IMR-90 (cell line): ENCODE measurements around the gene R3HDM4. TPM values are rescaled to one million over a fixed set of nuclear protein-coding genes. Genes with fewer than 3 reads are reported as not detected.
"Not testable (repeated sequence)": the region's sequence is repeated elsewhere in the genome, so short reads cannot be mapped to it uniquely, and the experiment has no call there.

ENCODE experiments used
- ATAC-seq: fragments of 200-7000 bp; cut with Tn5 transposase; 2 replicates; pipeline ENCODE4 v1.9.1; 2020; ENCODE audit warnings: low read depth, mild to moderate bottlenecking, moderate library complexity
- BruUV-seq: library from RNA; stranded (reverse); fragments of 400-500 nt; replicated peaks from 2 replicates; lab custom pipeline; 2021; lab: Mats Ljungman, UMichigan
- CTCF ChIA-PET: fragments of 300-600 bp; formaldehyde crosslinking; extraction: SDS; loops from one replicate; lab custom pipeline; 2021; ENCODE audit warnings: antibody characterized with exemption; lab: Yijun Ruan, JAX
- POLR2A ChIA-PET: fragments of 300-600 bp; sonication (Branson Sonifier 250); formaldehyde crosslinking; loops from one replicate; lab custom pipeline; 2022; ENCODE audit warnings: antibody characterized with exemption; ENCODE audit not compliant: unreplicated experiment; lab: Charles Lee
- DNase-seq: peaks from one replicate; pipeline ENCODE4 v3.0.0; 2013
- H2AFZ ChIP-seq: replicated peaks from 2 replicates; pipeline ENCODE3; 2013; ENCODE audit warnings: low read length, mild to moderate bottlenecking; ENCODE audit not compliant: poor library complexity
- H2AK5ac ChIP-seq: 2 replicates; pipeline ENCODE4 v1.6.1; 2013; ENCODE audit warnings: low read depth, low read length, inconsistent platforms
- H2AK9ac ChIP-seq: replicated peaks from 2 replicates; pipeline ENCODE3; 2013; ENCODE audit warnings: mild to moderate bottlenecking, low read depth, low read length, moderate library complexity; ENCODE audit not compliant: poor library complexity
- H2BK120ac ChIP-seq: 2 replicates; pipeline ENCODE4 v1.6.1; 2013; ENCODE audit warnings: low read depth, low read length, inconsistent platforms
- H2BK15ac ChIP-seq: 3 replicates; pipeline ENCODE4 v1.6.1; 2013; ENCODE audit warnings: low read depth, low read length, inconsistent platforms
- H2BK20ac ChIP-seq: 2 replicates; pipeline ENCODE4 v1.6.1; 2013; ENCODE audit warnings: low read depth, mild to moderate bottlenecking, inconsistent platforms, low read length, moderate library complexity
- H2BK5ac ChIP-seq: 2 replicates; pipeline ENCODE4 v1.6.1; 2013; ENCODE audit warnings: mild to moderate bottlenecking, low read depth, low read length, inconsistent platforms; ENCODE audit not compliant: poor library complexity, severe bottlenecking
- H3K14ac ChIP-seq: replicated peaks from 2 replicates; pipeline ENCODE4 v1.6.1; 2013; ENCODE audit warnings: low read depth, low read length, inconsistent platforms
- H3K18ac ChIP-seq: 2 replicates; pipeline ENCODE4 v1.6.1; 2013; ENCODE audit warnings: low read depth, low read length, control low read depth
- H3K23ac ChIP-seq: 2 replicates; pipeline ENCODE4 v1.6.1; 2013; ENCODE audit warnings: low read depth, low read length, inconsistent platforms
- H3K27ac ChIP-seq: 2 replicates; pipeline ENCODE4 v1.5.1; 2013; ENCODE audit warnings: mild to moderate bottlenecking, control low read depth, low read length; ENCODE audit not compliant: insufficient read depth
- H3K27me3 ChIP-seq: 2 replicates; pipeline ENCODE4 v1.6.1; 2013; ENCODE audit warnings: low read length; ENCODE audit not compliant: control insufficient read depth, insufficient read depth
- H3K36me3 ChIP-seq: 2 replicates; pipeline ENCODE4 v1.6.1; 2013; ENCODE audit warnings: low read length, mixed read lengths; ENCODE audit not compliant: control insufficient read depth, insufficient read depth
- H3K4ac ChIP-seq: 2 replicates; pipeline ENCODE4 v1.6.1; 2013; ENCODE audit warnings: low read depth, low read length, inconsistent platforms
- H3K4me1 ChIP-seq: 2 replicates; pipeline ENCODE4 v1.6.1; 2013; ENCODE audit warnings: low read length, mixed read lengths; ENCODE audit not compliant: control insufficient read depth, insufficient read depth
- H3K4me2 ChIP-seq: 2 replicates; pipeline ENCODE4 v1.6.1; 2013; ENCODE audit warnings: low read depth, mild to moderate bottlenecking, control low read depth, low read length, moderate library complexity
- H3K4me3 ChIP-seq: 2 replicates; pipeline ENCODE4 v1.5.1; 2013; ENCODE audit warnings: low read depth, mild to moderate bottlenecking, control low read depth, low read length, moderate library complexity; ENCODE audit not compliant: insufficient read depth
- H3K56ac ChIP-seq: 2 replicates; pipeline ENCODE4 v1.6.1; 2013; ENCODE audit warnings: low read length, inconsistent platforms; ENCODE audit not compliant: insufficient read depth; ENCODE audit errors: extremely low read depth
- H3K79me1 ChIP-seq, 2 experiments: 2 replicates each; pipeline ENCODE4 v1.6.1; 2013; ENCODE audit warnings: low read length in 2 of 2, inconsistent platforms in 1 of 2, low read depth in 1 of 2
- H3K9ac ChIP-seq: 2 replicates; pipeline ENCODE4 v1.6.1; 2013; ENCODE audit warnings: low read depth, low read length, control low read depth
- H3K9me1 ChIP-seq: 2 replicates; pipeline ENCODE4 v1.6.1; 2013; ENCODE audit warnings: low read length, inconsistent platforms; ENCODE audit not compliant: insufficient read depth
- H3K9me3 ChIP-seq: 2 replicates; pipeline ENCODE4 v1.6.1; 2013; ENCODE audit warnings: low read length; ENCODE audit not compliant: control insufficient read depth, insufficient read depth
- H4K20me1 ChIP-seq: 2 replicates; pipeline ENCODE4 v1.6.1; 2013; ENCODE audit warnings: low read length, inconsistent platforms; ENCODE audit not compliant: insufficient read depth
- H4K5ac ChIP-seq: 2 replicates; pipeline ENCODE4 v1.6.1; 2013; ENCODE audit warnings: mild to moderate bottlenecking, low read depth, low read length, control low read depth
- H4K8ac ChIP-seq, 2 experiments: 2 replicates each; pipeline ENCODE4 v1.6.1; 2013; ENCODE audit warnings: low read depth in 2 of 2, low read length in 2 of 2, control low read depth in 1 of 2, inconsistent platforms in 1 of 2
- H4K91ac ChIP-seq: 2 replicates; pipeline ENCODE4 v1.6.1; 2013; ENCODE audit warnings: low read depth, low read length, inconsistent platforms; ENCODE audit not compliant: insufficient read depth
- SMC3 ChIP-seq: fragments of 150-350 bp; IDR thresholded peaks from 2 replicates; pipeline ENCODE4 v1.6.1; 2016; ENCODE audit warnings: low read depth, mild to moderate bottlenecking, antibody characterized with exemption, low read length, moderate library complexity
- WGBS, 2 experiments: methylation state at CpG; one replicate each; pipeline versions ENCODE4 v1.1.5 to v1.1.7; 2013; ENCODE audit warnings: missing lambda C conversion rate in 2 of 2; ENCODE audit not compliant: insufficient read length in 1 of 2; ENCODE audit errors: extremely low coverage in 2 of 2; 5-methylcytosine and 5-hydroxymethylcytosine counted together
- dilution Hi-C: fragments of 300-500 bp; cut with HindIII; formaldehyde crosslinking; loops from one replicate; pipeline ENCODE4 v1.14.3; 2018; ENCODE audit warnings: low sequenced_read_pairs; ENCODE audit not compliant: unreplicated experiment
- in situ Hi-C: fragments of 300-500 bp; cut with MboI; formaldehyde crosslinking; loops from 3 replicates; pipeline ENCODE4 v1.14.3; 2019; ENCODE audit warnings: low sequenced_read_pairs, inconsistent platforms, mixed read lengths
- intact Hi-C: fragments of 100-400 bp; cut with micrococcal nuclease; formaldehyde crosslinking; loops from 2 replicates; pipeline ENCODE4 v1.10.0; 2022
- polyA plus RNA-seq, 3 experiments: library from polyadenylated mRNA; depleted of rRNA; stranded (reverse); fragments of >200 nt; gene quantifications; 2 replicates each; pipeline ENCODE4 v1.2.3, GENCODE V29; 2012; ENCODE audit warnings: low replicate concordance in 1 of 3
- total RNA-seq: library from RNA; depleted of rRNA; stranded (reverse); fragments of >200 nt; gene quantifications from 2 replicates; pipeline ENCODE4 v1.2.3, GENCODE V29; 2012

R3HDM4 gene
- total and polyA plus RNA-seq, 2 of the 4 experiments (the other 2 are of a cell fraction) = 9.0 to 51.5 TPM

DNA sequence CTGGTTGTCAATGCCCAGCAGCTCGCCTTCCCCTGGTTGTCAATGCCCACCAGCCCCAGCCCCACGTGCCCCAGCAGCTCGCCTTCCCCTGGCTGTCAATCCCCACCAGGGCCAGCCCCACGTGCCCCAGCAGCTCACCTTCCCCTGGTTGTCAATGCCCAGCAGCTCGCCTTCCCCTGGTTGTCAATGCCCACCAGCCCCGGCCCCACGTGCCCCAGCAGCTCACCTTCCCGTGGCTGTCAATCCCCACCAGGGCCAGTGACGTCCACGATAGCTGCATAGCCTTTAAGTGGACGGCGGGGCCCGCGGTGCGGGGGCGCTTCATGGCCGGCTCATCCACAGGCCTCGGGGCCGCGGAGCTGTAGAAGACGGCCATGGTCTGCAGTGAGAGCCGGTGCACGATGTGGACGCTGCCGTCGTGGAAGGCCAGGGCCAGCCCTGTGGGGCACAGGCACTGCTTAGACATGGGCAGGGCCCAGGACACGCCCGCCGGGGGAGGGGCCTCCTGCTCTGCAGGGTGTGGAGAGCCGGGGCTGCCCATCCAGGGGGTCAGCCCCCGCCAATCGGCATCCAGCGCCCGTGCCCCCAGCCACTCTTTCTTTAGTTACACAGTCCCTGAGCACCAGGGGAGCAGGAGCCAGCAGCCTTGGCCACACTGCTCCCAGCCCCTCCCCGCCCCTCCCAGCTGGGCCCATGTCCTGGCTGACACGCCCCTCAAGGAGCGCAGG is 33.1 kb downstream of the R3HDM4 start:
- Histone ChIP-seq H2BK120ac (no peak overlapping the region), H3K4ac (no peak overlapping the region), H4K20me1 (peaks cover 10% of the 10 kb centered on the region), H3K18ac (no peak overlapping the region), H2AFZ (no peak overlapping the region), H3K4me2 (no peak overlapping the region), H3K9me1 (no peaks in the 10 kb centered on the region), H3K4me1 (no peaks in the 10 kb centered on the region), H2AK9ac (no peak overlapping the region), H4K8ac (no peak overlapping the region), H3K27me3 (no peaks in the 10 kb centered on the region), H3K56ac (no peak overlapping the region), H3K23ac (no peak overlapping the region), H2BK5ac (no peak overlapping the region), H2BK20ac (no peak overlapping the region), H4K5ac (no peak overlapping the region), H3K14ac (no peak overlapping the region), H3K36me3 (peaks cover 70% of the 10 kb centered on the region), H3K9me3 (no peaks in the 10 kb centered on the region), H3K4me3 (no peak overlapping the region), H3K9ac (no peak overlapping the region), H2BK15ac (no peak overlapping the region), H4K91ac (no peak overlapping the region), H2AK5ac (no peak overlapping the region), H3K27ac (no peak overlapping the region), H3K79me1 (peaks cover 0 to 7% of the 10 kb centered on the region in 2 experiments; a peak in 1 of 4 replicates)
- DNase-seq (no peak), ATAC-seq (no peak)
- no peak for TF ChIP-seq SMC3
- POLR2A ChIA-PET = interaction anchor here (0.6 kb wide), 1 partner anchor 31 kb away, joined by 4 read pairs; no protein-coding TSS in a partner anchor
- 89% methylated on average over 24 of the region's 37 CpGs; no CpG with 5 or more reads in 1 of the 2 experiments for WGBS, 2 experiments
- no TSS peak for BruUV-seq
- intact Hi-C loops (no loop called here), dilution Hi-C loops (no loop called here), in situ Hi-C loops (no loop called here)
- CTCF ChIA-PET = no interaction called here

DNA sequence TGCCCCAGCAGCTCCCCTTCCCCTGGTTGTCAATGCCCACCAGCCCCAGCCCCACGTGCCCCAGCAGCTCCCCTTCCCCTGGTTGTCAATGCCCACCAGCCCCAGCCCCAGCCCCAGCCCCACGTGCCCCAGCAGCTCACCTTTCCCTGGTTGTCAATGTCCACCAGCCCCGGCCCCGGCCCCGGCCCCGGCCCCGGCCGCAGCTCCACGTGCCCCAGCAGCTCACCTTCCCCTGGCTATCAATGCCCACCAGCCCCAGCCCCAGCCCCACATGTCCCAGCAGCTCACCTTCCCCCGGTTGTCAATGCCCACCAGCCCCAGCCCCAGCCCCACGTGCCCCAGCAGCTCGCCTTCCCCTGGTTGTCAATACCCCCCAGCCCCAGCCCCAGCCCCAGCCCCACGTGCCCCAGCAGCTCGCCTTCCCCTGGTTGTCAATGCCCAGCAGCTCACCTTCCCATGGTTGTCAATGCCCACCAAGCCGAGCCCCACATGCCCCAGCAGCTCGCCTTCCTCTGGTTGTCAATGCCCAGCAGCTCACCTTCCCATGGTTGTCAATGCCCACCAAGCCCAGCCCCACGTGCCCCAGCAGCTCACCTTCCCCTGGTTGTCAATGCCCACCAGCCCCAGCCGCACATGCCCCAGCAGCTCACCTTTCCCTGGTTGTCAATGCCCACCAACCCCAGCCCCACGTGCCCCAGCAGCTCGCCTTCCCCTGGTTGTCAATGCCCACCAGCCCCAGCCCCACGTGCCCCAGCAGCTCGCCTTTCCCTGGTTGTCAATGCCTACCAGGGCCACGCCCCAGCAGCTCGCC is 34.1 kb downstream of the R3HDM4 start:
- BruUV-seq, H2BK5ac ChIP-seq, dilution Hi-C loops, H4K91ac ChIP-seq, H2BK20ac ChIP-seq, H2AFZ ChIP-seq, H3K27me3 ChIP-seq, H3K14ac ChIP-seq, H3K4me3 ChIP-seq, H2BK15ac ChIP-seq, H2BK120ac ChIP-seq, H3K18ac ChIP-seq, H3K9ac ChIP-seq, in situ Hi-C loops, H3K79me1 ChIP-seq, H2AK9ac ChIP-seq, H3K4me1 ChIP-seq, H4K8ac ChIP-seq, H4K5ac ChIP-seq, ATAC-seq, CTCF ChIA-PET, H3K56ac ChIP-seq, H3K23ac ChIP-seq, H3K4me2 ChIP-seq, H3K9me3 ChIP-seq, H3K9me1 ChIP-seq, intact Hi-C loops, H3K27ac ChIP-seq, H3K4ac ChIP-seq, DNase-seq, H2AK5ac ChIP-seq: not testable (repeated sequence)
- WGBS, 2 experiments = 78% methylated on average over 12 of the region's 24 CpGs; no CpG with 5 or more reads in 1 of the 2 experiments
- Histone ChIP-seq H3K36me3 (peaks cover 67% of the 10 kb centered on the region), H4K20me1 (peaks cover 10% of the 10 kb centered on the region)
- POLR2A ChIA-PET = interaction anchor here (0.6 kb wide), 1 partner anchor 30 kb away, joined by 4 read pairs; no protein-coding TSS in a partner anchor
